Spleen (tissue), 7 donors: ENCODE data around the gene RPAIN.

Experiments used
- POLR2A ChIP-seq, 3 donors: fragments of 450-650 bp; IDR thresholded peaks; one replicate each; pipeline ENCODE4 v1.5.1; 2017; ENCODE audit warnings: antibody characterized with exemption in 3 of 3, mild to moderate bottlenecking in 1 of 3
- TF ChIP-seq, protein P1 (sequence below), 11 experiments: fragments of 200-600 bp in 7 of 11; fragments of 450-650 bp in 4 of 11; sonication (generic) in 4 of 11; IDR thresholded peaks in 8 of 11; conservative IDR thresholded peaks in 3 of 11; 1 replicate in 7 of 11; 2 replicates in 4 of 11; pipeline versions ENCODE4 v1.4.0 to v1.8.0; 2016 to 2021; ENCODE audit warnings: antibody characterized with exemption in 11 of 11, inconsistent platforms in 4 of 11, mild to moderate bottlenecking in 1 of 11
- donor health status: DM: no; HTN: no; CAD: no; lungs with moderate emphysema.
- donor health status: DM: no; HTN: no; CAD: no.
- donor health status: DM: no; HTN: no; CAD: no.

DNA sequence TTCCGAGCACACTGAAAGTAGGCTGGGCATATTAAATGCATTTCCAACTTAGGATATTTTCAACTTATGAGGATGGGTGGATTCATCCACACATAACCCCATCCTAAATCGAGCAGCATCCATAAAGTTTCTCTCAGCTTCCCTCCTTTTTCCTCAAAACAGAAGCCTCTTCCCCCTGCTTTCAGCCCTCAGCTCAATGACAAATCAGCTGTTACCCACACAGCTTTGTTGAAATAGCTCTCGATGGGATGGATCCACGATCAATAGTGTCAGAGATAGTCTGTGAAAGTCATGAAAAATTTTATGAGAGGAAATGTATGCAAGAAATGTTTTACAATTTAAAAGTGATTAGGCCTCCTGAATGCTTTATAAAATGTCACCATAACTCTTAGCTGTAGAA, 46.3 kb downstream of the RPAIN start:
- TF ChIP-seq, protein P1, sequence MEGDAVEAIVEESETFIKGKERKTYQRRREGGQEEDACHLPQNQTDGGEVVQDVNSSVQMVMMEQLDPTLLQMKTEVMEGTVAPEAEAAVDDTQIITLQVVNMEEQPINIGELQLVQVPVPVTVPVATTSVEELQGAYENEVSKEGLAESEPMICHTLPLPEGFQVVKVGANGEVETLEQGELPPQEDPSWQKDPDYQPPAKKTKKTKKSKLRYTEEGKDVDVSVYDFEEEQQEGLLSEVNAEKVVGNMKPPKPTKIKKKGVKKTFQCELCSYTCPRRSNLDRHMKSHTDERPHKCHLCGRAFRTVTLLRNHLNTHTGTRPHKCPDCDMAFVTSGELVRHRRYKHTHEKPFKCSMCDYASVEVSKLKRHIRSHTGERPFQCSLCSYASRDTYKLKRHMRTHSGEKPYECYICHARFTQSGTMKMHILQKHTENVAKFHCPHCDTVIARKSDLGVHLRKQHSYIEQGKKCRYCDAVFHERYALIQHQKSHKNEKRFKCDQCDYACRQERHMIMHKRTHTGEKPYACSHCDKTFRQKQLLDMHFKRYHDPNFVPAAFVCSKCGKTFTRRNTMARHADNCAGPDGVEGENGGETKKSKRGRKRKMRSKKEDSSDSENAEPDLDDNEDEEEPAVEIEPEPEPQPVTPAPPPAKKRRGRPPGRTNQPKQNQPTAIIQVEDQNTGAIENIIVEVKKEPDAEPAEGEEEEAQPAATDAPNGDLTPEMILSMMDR (IDR thresholded peaks at IDR 0.05 in 8 of 11, conservative IDR thresholded peaks at IDR 0.05 in 3 of 11) = no peak
- no peak for TF ChIP-seq POLR2A (IDR thresholded peaks at IDR 0.05)
